ENCODE results near the gene SIN3A.
A peak's percentile ranks its signal among the peaks of the same experiment; 100 is the strongest.

- no peak for TF ChIP-seq CEBPB (IDR thresholded peaks at IDR 0.05)
- TF ChIP-seq TAF1 (IDR thresholded peaks at IDR 0.05; ENCODE audit: low read depth) = 0 out of 2 replicates have a peak, but pooled peaks have one; percentile 40
These were observed 924 bp upstream of the SIN3A start for GRCh38 chr15:75452364-75452864.

Measured in Ishikawa (cell line).